DLD1 (cell line): Measurements from ENCODE around the gene GSTM4.
"Not testable (repeated sequence)": the region's sequence is repeated elsewhere in the genome, so short reads cannot be mapped to it uniquely, and the experiment has no call there.

ENCODE experiments used
- in situ Hi-C: cut with HindIII; loops from 2 replicates; pipeline ENCODE4 v1.10.0; 2017; ENCODE audit warnings: low sequenced_read_pairs

Gene GSTM4

DNA sequence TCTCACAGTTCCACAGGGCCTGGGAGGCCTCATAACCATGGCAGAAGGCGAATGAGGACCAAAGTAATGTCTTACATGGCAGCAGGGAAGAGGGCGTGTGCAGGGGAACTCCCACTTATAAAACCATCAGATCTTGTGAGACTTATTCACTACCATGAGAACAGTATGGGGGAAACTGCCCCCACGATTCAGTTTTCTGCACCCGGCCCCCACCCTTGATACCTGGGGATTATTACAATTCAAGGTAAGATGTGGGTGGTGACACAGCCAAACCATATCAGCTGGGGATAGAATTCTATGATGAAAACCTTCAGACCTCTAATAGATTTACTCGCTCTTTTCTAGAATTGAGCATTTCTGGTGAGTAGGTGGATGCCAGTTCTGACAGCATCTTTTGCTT, 38.5 kb downstream of the GSTM4 start:
- in situ Hi-C loops, result not testable (repeated sequence)

DNA sequence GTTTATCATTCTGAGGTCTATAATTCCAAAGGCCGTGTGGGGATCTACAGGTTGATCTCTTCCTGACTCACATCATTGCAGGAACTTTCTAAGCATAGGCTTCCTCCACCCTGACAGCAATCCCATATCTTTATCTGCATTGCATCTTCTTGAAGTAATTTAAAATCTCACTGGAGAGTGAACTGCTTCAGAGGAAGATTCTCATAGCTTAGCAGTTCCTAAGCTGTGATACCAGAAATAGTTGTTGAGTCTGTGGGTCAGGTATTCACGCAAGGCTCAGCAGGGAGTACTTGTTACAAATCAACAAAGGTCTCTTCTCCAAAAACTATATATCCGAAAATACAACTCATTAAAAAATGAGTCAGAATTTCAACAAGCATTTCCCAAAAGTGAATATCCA, 39.2 kb downstream of the GSTM4 start:
- in situ Hi-C loops, result not testable (repeated sequence)

DNA sequence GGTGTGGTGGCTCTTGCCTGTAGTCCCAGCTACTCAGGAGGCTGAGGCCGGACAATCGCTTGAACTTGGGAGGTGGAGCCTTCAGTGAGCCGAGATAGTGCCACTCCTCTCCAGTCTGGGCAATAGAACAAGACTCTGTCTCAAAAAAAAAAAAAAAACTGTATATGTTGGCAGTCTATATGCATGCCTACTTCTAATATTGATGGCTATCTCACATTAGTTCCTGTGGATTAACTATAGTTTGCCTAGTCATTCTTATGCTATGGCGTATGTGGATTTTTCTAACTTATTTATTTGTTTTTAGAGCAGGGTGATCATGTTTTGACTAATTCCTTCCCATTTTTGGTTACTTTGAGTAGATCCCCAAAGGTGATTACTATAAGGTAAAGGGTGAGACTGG, 41.2 kb downstream of the GSTM4 start:
- in situ Hi-C loops, result no loop called here

DNA sequence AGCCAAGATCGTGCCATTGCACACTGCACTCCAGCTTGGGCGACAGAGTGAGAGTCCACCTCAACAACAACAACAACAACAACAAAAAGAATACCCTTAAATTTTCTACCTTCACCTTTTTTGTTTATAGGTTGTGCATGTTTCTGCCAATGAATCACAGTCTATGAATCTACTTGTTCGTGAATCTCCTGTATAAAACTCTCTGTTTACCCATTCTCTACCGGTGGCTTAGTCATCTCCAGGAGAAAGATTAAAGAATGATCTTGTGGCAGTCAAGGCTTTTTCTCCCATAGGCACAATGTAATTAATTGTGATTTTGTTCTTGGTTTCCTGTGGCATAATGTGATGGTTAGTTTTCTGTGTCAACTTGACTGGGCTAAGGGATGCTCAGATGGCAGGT, 42.0 kb downstream of the GSTM4 start:
- in situ Hi-C loops, result not testable (repeated sequence)

DNA sequence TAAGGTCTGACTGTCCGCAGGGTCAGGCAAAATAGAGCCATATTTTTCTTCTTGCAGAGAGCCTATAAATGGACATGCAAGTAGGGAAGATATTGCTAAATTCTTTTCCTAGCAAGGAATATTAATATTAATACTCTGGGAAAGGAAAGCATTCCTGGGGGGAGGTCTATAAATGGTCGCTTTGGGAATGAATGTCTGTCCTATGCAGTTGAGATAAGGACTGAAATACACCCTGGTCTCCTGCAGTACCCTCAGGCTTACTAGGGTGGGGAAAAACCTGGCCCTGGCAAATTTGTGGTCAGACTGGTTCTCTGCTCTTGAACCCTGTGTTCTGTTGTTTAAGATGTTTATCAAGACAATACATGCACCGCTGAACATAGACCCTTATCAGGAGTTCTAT, 47.0 kb downstream of the GSTM4 start:
- in situ Hi-C loops, result not testable (repeated sequence)

DNA sequence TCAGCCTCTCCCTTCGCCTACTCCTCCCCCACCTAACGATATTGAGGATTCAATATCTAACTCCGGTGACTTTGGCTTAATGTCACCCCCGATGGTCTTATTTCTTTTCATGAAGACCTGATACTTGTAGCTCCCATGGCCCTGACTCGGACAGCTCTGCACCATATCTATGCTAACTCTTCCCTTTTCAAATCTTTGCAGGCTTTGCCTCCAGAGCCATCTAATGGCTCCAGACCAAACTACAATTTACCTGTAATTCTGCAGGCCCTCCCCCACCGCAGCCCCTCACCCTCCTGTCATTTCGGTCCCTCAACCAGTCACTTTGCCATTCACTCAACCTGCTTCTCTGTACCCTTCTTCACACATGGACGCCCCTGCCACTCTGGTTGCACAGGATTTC, 48.3 kb downstream of the GSTM4 start:
- in situ Hi-C loops, result no loop called here

DNA sequence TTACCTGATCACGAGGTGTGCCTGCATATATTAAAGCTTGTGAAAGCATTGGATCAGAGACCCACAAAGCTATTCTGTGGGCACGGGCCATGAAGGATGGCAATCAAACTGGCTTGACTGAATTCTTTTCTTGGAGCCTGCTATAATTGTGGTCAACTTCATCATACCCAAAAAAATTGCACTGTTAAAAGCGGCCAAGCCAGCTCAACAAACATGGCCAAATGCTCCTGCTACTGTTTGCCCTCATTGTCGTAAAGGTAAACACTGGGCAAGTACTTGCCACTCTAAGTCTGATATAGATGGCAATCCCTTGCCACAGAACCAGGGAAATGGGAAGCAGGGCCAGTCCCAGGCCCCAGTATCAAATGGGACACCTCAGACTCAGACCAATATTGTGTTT, 49.5 kb downstream of the GSTM4 start:
- in situ Hi-C loops, result no loop called here

DNA sequence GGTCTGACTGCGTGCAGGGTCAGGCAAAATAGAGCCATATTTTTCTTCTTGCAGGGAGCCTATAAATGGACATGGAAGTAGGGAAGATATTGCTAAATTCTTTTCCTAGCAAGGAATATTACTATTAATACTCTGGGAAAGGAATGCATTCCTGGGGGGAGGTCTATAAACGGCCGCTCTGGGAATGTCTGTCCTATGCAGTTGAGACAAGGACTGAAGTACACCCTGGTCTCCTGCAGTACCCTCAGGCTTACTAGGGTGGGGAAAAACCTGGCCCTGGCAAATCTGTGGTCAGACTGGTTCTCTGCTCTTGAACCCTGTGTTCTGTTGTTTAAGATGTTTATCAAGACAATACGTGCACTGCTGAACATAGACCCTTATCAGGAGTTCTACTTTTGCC, 53.0 kb downstream of the GSTM4 start:
- in situ Hi-C loops, result not testable (repeated sequence)

DNA sequence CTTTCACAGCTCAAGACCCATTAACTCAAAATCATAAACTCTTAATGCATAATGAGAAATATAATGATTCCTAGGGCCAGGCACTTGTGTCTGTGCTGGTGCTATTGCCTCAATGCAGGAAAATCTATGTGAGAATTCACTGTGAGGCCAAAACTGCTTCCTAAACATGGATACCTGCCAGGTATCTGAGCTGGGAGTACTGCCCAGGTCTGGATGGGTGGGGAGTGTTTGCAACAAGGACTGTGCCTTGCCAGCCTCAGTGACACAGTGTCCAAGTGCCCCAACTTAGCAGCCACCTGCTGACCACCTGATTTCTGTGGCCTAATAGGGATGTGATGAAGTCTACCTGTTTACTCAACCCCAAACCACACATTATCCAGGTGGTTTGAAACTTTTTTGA, 53.9 kb downstream of the GSTM4 start:
- in situ Hi-C loops, result not testable (repeated sequence)
